Measurements from ENCODE around the gene STRN4.

STRN4 gene, protein sequence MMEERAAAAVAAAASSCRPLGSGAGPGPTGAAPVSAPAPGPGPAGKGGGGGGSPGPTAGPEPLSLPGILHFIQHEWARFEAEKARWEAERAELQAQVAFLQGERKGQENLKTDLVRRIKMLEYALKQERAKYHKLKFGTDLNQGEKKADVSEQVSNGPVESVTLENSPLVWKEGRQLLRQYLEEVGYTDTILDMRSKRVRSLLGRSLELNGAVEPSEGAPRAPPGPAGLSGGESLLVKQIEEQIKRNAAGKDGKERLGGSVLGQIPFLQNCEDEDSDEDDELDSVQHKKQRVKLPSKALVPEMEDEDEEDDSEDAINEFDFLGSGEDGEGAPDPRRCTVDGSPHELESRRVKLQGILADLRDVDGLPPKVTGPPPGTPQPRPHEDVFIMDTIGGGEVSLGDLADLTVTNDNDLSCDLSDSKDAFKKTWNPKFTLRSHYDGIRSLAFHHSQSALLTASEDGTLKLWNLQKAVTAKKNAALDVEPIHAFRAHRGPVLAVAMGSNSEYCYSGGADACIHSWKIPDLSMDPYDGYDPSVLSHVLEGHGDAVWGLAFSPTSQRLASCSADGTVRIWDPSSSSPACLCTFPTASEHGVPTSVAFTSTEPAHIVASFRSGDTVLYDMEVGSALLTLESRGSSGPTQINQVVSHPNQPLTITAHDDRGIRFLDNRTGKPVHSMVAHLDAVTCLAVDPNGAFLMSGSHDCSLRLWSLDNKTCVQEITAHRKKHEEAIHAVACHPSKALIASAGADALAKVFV
- long read RNA-seq, partial matches to known transcripts, result 8 of 10 reads
- long read RNA-seq, other reads (novel, unspliced or antisense), result 1 of 10 reads

GRCh38 chr19:46746281-46747057 is at the start of gene STRN4:
Gene STRN4, minus strand, starts transcription at chr19:46746450. Its CDS starts 20 bp downstream, at chr19:46746430.
- H3K27ac ChIP-seq (replicated peaks), result peak within 1 kb of the TSS; percentile 68
- TF ChIP-seq POLR2AphosphoS5 (IDR thresholded peaks at IDR 0.05; ENCODE audit: low read depth) (no peak), GABPA (IDR thresholded peaks at IDR 0.05; ENCODE audit: low read depth) (no peak), SPI1 (IDR thresholded peaks at IDR 0.05; ENCODE audit: borderline replicate concordance, low read depth) (no peak), REST (IDR thresholded peaks at IDR 0.05; ENCODE audit: insufficient replicate concordance, low read depth) (no peak)
- TF ChIP-seq, protein P1, sequence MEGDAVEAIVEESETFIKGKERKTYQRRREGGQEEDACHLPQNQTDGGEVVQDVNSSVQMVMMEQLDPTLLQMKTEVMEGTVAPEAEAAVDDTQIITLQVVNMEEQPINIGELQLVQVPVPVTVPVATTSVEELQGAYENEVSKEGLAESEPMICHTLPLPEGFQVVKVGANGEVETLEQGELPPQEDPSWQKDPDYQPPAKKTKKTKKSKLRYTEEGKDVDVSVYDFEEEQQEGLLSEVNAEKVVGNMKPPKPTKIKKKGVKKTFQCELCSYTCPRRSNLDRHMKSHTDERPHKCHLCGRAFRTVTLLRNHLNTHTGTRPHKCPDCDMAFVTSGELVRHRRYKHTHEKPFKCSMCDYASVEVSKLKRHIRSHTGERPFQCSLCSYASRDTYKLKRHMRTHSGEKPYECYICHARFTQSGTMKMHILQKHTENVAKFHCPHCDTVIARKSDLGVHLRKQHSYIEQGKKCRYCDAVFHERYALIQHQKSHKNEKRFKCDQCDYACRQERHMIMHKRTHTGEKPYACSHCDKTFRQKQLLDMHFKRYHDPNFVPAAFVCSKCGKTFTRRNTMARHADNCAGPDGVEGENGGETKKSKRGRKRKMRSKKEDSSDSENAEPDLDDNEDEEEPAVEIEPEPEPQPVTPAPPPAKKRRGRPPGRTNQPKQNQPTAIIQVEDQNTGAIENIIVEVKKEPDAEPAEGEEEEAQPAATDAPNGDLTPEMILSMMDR (IDR thresholded peaks at IDR 0.05; ENCODE audit: insufficient read depth, low read length), result no peak
- peak in 1 of 2 experiments; percentile 32 for DNase-seq (ENCODE audit: low read depth in 1 of 2, low spot score in 1 of 2)

DNA sequence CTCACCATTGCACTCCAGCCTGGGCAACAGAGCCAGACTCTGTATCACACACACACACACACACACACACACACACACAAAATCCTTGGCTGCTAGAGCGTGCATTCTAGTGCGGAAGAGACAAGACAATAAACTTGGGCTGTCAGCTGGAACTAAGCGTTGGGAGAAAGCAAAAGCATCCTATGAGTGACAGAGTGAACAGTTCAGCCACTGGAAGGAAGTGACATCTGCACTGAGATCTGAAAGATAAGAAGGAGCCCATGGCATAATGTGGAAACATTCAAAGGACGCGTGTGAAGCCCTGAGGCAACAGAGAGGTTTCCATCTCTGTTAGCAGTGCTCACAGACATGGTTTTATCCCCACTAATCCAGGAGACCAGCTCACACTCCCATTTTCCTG is 45.7 kb upstream of the STRN4 start:
- DNase-seq (ENCODE audit: low read depth in 1 of 2, low spot score in 1 of 2), result peak in 1 of 2 experiments; percentile 65
- H3K4me3 ChIP-seq (replicated peaks; ENCODE audit: insufficient read depth, low read length), result no peak overlapping the region
- TF ChIP-seq SPI1 (IDR thresholded peaks at IDR 0.05; ENCODE audit: borderline replicate concordance, low read depth), result peak; percentile 75; the same call in 1 of the 2 replicates
- TF ChIP-seq GABPA (IDR thresholded peaks at IDR 0.05; ENCODE audit: low read depth), result no peak
- H3K27ac ChIP-seq (replicated peaks), result 0 out of 2 replicates have a peak overlapping the region, but pooled peaks have one; percentile 13
- H3K27me3 ChIP-seq (ENCODE audit: insufficient read depth, poor library complexity, severe bottlenecking), result no peaks in the 10 kb centered on the region

More at GRCh38 chr19:46746281-46747057, at the start of gene STRN4:
- Histone ChIP-seq H3K27me3 (ENCODE audit: insufficient read depth, poor library complexity, severe bottlenecking) (no peaks in the 10 kb centered on the region), H3K4me3 (replicated peaks; ENCODE audit: insufficient read depth, low read length) (peak within 1 kb of the TSS; percentile 71)

DNA sequence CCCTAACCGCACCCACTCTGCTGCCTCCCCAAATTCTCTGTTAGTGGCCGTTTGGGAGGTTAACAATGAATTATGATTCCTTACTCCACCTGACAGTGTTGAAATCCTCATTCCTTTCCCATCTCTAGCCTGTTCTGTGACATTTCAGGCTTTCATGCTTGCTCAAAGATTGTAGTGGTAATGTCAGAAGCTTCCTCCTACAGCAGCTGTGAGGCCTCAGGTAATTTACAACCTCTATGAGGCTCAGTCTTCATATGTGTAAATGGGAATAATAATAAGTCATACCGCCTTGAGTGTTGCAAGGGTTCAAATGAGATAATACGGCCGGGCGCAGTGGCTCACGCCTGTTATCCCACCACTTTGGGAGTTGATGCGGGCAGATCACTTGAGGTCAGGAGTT is 43.1 kb upstream of the STRN4 start:
- H3K27me3 ChIP-seq (ENCODE audit: insufficient read depth, poor library complexity, severe bottlenecking), result no peaks in the 10 kb centered on the region
- DNase-seq (ENCODE audit: low read depth in 1 of 2, low spot score in 1 of 2), result no peak
- no peak overlapping the region for H3K4me3 ChIP-seq (replicated peaks; ENCODE audit: insufficient read depth, low read length)
- H3K27ac ChIP-seq (replicated peaks), result no peak overlapping the region
- no peak for TF ChIP-seq SPI1 (IDR thresholded peaks at IDR 0.05; ENCODE audit: borderline replicate concordance, low read depth)
- TF ChIP-seq GABPA (IDR thresholded peaks at IDR 0.05; ENCODE audit: low read depth), result no peak
- TF ChIP-seq, protein P1 (IDR thresholded peaks at IDR 0.05; ENCODE audit: insufficient read depth, low read length), result no peak
- no peak for TF ChIP-seq REST (IDR thresholded peaks at IDR 0.05; ENCODE audit: insufficient replicate concordance, low read depth)
- no peak for TF ChIP-seq POLR2AphosphoS5 (IDR thresholded peaks at IDR 0.05; ENCODE audit: low read depth)
